SU-DHL-6 (cell line): ENCODE data around the gene FAM3D.

Experiments used
- CTCF ChIP-seq: fragments of 200-600 bp; sonication (generic); IDR thresholded peaks from one replicate; pipeline ENCODE4 v1.5.1; 2017; ENCODE audit warnings: antibody characterized with exemption, mild to moderate bottlenecking, low read length, moderate library complexity; ENCODE audit not compliant: insufficient read depth, poor library complexity, severe bottlenecking
- EZH2phosphoT487 ChIP-seq: fragments of 200-600 bp; sonication (generic), shearing (Covaris generic); conservative IDR thresholded peaks from 2 replicates; pipeline ENCODE4 v1.6.1; 2018; ENCODE audit warnings: mild to moderate bottlenecking, antibody characterized with exemption, low read length, moderate library complexity, mixed read lengths

DNA sequence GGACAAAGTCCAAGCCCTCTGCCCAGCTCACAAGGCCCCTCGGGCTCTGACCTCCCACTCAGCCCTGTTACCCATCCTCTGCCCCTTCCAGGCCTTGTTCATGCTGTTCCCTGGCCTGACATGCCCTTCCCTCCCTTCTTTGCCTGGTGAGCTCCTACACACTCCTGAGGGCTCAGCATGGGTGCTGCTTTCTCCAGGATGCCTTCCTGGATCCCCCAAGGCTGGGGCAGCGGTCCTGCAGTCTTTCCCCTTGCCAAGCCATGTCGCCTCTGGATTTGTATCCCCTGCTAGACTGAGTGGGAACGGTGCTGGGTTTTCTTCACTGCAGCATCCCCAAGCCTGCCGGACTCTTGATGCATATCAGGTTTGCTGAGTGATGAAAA, 35.9 kb downstream of the FAM3D start:
- TF ChIP-seq CTCF = no peak
- no peak for TF ChIP-seq EZH2phosphoT487
